Uterus (tissue), 4 donors: Measurements from ENCODE around the gene AKT3. TPM values are rescaled to one million over a fixed set of nuclear protein-coding genes. Genes with fewer than 3 reads are reported as not detected.

Experiments used
- DNase-seq, 2 donors: peaks; one replicate each; pipeline ENCODE4 v3.0.0-alpha.2; 2019 to 2020
- H3K27ac ChIP-seq, 2 donors: fragments of 200-600 bp; sonication (generic); 1 replicate in 1 of 2; 2 replicates in 1 of 2; pipeline ENCODE4 v1.5.1; 2016 to 2018
- H3K27me3 ChIP-seq, 2 donors: fragments of 200-600 bp; sonication (generic); one replicate each; pipeline ENCODE4 v1.5.1; 2018 to 2019; ENCODE audit warnings: control low read depth in 1 of 2
- H3K36me3 ChIP-seq, 2 donors: fragments of 200-600 bp; sonication (generic); one replicate each; pipeline ENCODE4 v1.5.1; 2019; ENCODE audit warnings: control low read depth in 1 of 2
- H3K4me1 ChIP-seq, 2 donors: fragments of 200-600 bp; sonication (generic); one replicate each; pipeline ENCODE4 v1.5.1; 2018 to 2019; ENCODE audit warnings: control low read depth in 1 of 2
- H3K4me3 ChIP-seq, 2 donors: fragments of 200-600 bp; sonication (generic); 1 replicate in 1 of 2; 2 replicates in 1 of 2; pipeline ENCODE4 v1.5.1; 2018 to 2019; ENCODE audit warnings: mild to moderate bottlenecking in 1 of 2
- H3K9me3 ChIP-seq, 2 donors: fragments of 200-600 bp; sonication (generic); one replicate each; pipeline ENCODE4 v1.5.1; 2019; ENCODE audit warnings: control low read depth in 1 of 2
- CTCF ChIP-seq, 4 experiments: fragments of 200-600 bp in 2 of 4; fragments of 450-650 bp in 2 of 4; sonication (generic) in 2 of 4; IDR thresholded peaks; one replicate each; pipeline ENCODE4 v1.5.1; 2016 to 2019; ENCODE audit warnings: antibody characterized with exemption in 4 of 4, mild to moderate bottlenecking in 2 of 4, moderate library complexity in 1 of 4
- POLR2A ChIP-seq, 2 donors: fragments of 450-650 bp; IDR thresholded peaks; one replicate each; pipeline ENCODE4 v1.6.1; 2016; ENCODE audit warnings: antibody characterized with exemption in 2 of 2, mild to moderate bottlenecking in 1 of 2, moderate library complexity in 1 of 2
- intact Hi-C: fragments of 100-400 bp; cut with DNase I; formaldehyde crosslinking; loops from one replicate; pipeline ENCODE4 v1.15.1; 2023; ENCODE audit warnings: low total_unique reads
- total RNA-seq, 4 donors: library from RNA; depleted of rRNA in 3 of 4; stranded (reverse); fragments of >200 nt in 3 of 4; gene quantifications; one replicate each; pipeline versions ENCODE4 v1.1.0 to v1.2.4, GENCODE V29; 2014 to 2023
- donor health status: DM: yes; HTN: yes; CAD: no.

Gene AKT3
- total RNA-seq, 4 donors from 2014 or later: 39.2 to 227 (median 97.6) TPM

- no peaks in the 10 kb centered on the region for H3K36me3 ChIP-seq
- H3K4me1 ChIP-seq: no peaks in the 10 kb centered on the region
- H3K27ac ChIP-seq: no peak overlapping the region
- H3K27me3 ChIP-seq: no peaks in the 10 kb centered on the region
- DNase-seq: no peak
- intact Hi-C loops: no loop called here
- H3K9me3 ChIP-seq: no peaks in the 10 kb centered on the region
- no peak overlapping the region for H3K4me3 ChIP-seq
- TF ChIP-seq CTCF (IDR thresholded peaks at IDR 0.05) (no peak), POLR2A (IDR thresholded peaks at IDR 0.05) (no peak)
Observed at GRCh38 chr1:243770860-243771259, 79.2 kb downstream of the AKT3 start.

- Histone ChIP-seq H3K27ac (peak overlapping the region in 1 of 2 donors; percentile 30), H3K27me3 (no peaks in the 10 kb centered on the region), H3K36me3 (no peaks in the 10 kb centered on the region), H3K4me3 (no peak overlapping the region), H3K9me3 (no peaks in the 10 kb centered on the region), H3K4me1 (peaks cover 0 to 18% of the 10 kb centered on the region in 2 donors)
- DNase-seq: no peak
- TF ChIP-seq POLR2A (IDR thresholded peaks at IDR 0.05): no peak
- no peak for TF ChIP-seq CTCF (IDR thresholded peaks at IDR 0.05)
- intact Hi-C loops: no loop called here
Observed at GRCh38 chr1:243765676-243766075, 84.4 kb downstream of the AKT3 start.

GRCh38 chr1:243763806-243764205, 86.2 kb downstream of the AKT3 start:
- H3K36me3 ChIP-seq: no peaks in the 10 kb centered on the region
- no peak overlapping the region for H3K4me3 ChIP-seq
- no peak overlapping the region for H3K27ac ChIP-seq
- H3K27me3 ChIP-seq: no peaks in the 10 kb centered on the region
- peaks cover 0 to 18% of the 10 kb centered on the region in 2 donors for H3K4me1 ChIP-seq
- no peak for TF ChIP-seq CTCF (IDR thresholded peaks at IDR 0.05)
- no peak for TF ChIP-seq POLR2A (IDR thresholded peaks at IDR 0.05)
- H3K9me3 ChIP-seq: no peaks in the 10 kb centered on the region
- DNase-seq: no peak
- intact Hi-C loops: no loop called here

- TF ChIP-seq POLR2A (IDR thresholded peaks at IDR 0.05) (no peak), CTCF (IDR thresholded peaks at IDR 0.05) (no peak)
- DNase-seq: no peak
- H3K9me3 ChIP-seq: no peaks in the 10 kb centered on the region
- intact Hi-C loops: no loop called here
- no peak overlapping the region for H3K4me3 ChIP-seq
- no peak overlapping the region for H3K27ac ChIP-seq
- H3K36me3 ChIP-seq: no peaks in the 10 kb centered on the region
- no peaks in the 10 kb centered on the region for H3K27me3 ChIP-seq
- peaks cover 0 to 22% of the 10 kb centered on the region in 2 donors for H3K4me1 ChIP-seq
Observed at GRCh38 chr1:243758647-243759046, 91.4 kb downstream of the AKT3 start.

GRCh38 chr1:243756529-243756928, 93.5 kb downstream of the AKT3 start:
- intact Hi-C loops: no loop called here
- Histone ChIP-seq H3K36me3 (no peaks in the 10 kb centered on the region), H3K4me1 (peaks cover 0 to 11% of the 10 kb centered on the region in 2 donors), H3K27ac (no peak overlapping the region), H3K9me3 (no peaks in the 10 kb centered on the region), H3K4me3 (no peak overlapping the region), H3K27me3 (no peaks in the 10 kb centered on the region)
- no peak for TF ChIP-seq CTCF (IDR thresholded peaks at IDR 0.05)
- no peak for TF ChIP-seq POLR2A (IDR thresholded peaks at IDR 0.05)
- DNase-seq: no peak
